Caco-2 (cell line): ENCODE data around the gene SLIT3. TPM values are rescaled to one million over a fixed set of nuclear protein-coding genes. Genes with fewer than 3 reads are reported as not detected.

Experiments used
- BruUV-seq: library from RNA; stranded (reverse); fragments of 400-500 nt; replicated peaks from 2 replicates; lab custom pipeline; 2021; lab: Mats Ljungman, UMichigan
- CTCF ChIA-PET: fragments of 300-600 bp; sonication (Branson Sonifier 250); formaldehyde crosslinking; loops from one replicate; lab custom pipeline; 2022; ENCODE audit warnings: antibody characterized with exemption; lab: Charles Lee
- POLR2A ChIA-PET: fragments of 300-600 bp; sonication (Branson Sonifier 250); formaldehyde crosslinking; loops from one replicate; lab custom pipeline; 2022; ENCODE audit warnings: antibody characterized with exemption; lab: Charles Lee
- DNase-seq, 2 experiments: peaks; one replicate each; pipeline versions ENCODE4 v3.0.0 to v3.0.0-alpha.2; 2020 to 2022
- H3K27me3 ChIP-seq: replicated peaks from 2 replicates; pipeline ENCODE4 v1.6.0; 2011; ENCODE audit warnings: low read length; ENCODE audit not compliant: control insufficient read depth, insufficient read depth
- H3K36me3 ChIP-seq: 2 replicates; pipeline ENCODE4 v1.5.1; 2011; ENCODE audit warnings: low read length; ENCODE audit not compliant: control insufficient read depth, insufficient read depth
- H3K4me1 ChIP-seq: fragments of 250-450 bp; sonication (Bioruptor Pico); 2 replicates; pipeline ENCODE4 v1.5.1; 2020; ENCODE audit warnings: mild to moderate bottlenecking
- H3K4me3 ChIP-seq: 2 replicates; pipeline ENCODE4 v1.5.1; 2011; ENCODE audit warnings: low read depth, mild to moderate bottlenecking, control low read depth, low read length
- H3K9me3 ChIP-seq: fragments of 250-450 bp; sonication (Bioruptor Pico); 2 replicates; pipeline ENCODE4 v1.5.1; 2020; ENCODE audit warnings: mild to moderate bottlenecking, moderate library complexity
- H3K27ac Mint-ChIP-seq: one replicate; pipeline ENCODE4 v1.8.0; 2022; ENCODE audit warnings: mixed read lengths; ENCODE audit not compliant: unreplicated experiment
- H3K27me3 Mint-ChIP-seq: one replicate; pipeline ENCODE4 v1.8.0; 2022; ENCODE audit warnings: mixed read lengths; ENCODE audit not compliant: insufficient read depth, unreplicated experiment
- H3K36me3 Mint-ChIP-seq: one replicate; pipeline ENCODE4 v1.8.0; 2022; ENCODE audit warnings: mild to moderate bottlenecking, mixed read lengths; ENCODE audit not compliant: insufficient read depth, unreplicated experiment
- H3K4me1 Mint-ChIP-seq: one replicate; pipeline ENCODE4 v1.8.0; 2022; ENCODE audit warnings: low read depth, mixed read lengths; ENCODE audit not compliant: unreplicated experiment
- H3K4me3 Mint-ChIP-seq: one replicate; pipeline ENCODE4 v1.8.0; 2022; ENCODE audit warnings: mild to moderate bottlenecking, moderate library complexity, mixed read lengths; ENCODE audit not compliant: unreplicated experiment
- H3K9me3 Mint-ChIP-seq: one replicate; pipeline ENCODE4 v1.8.0; 2022; ENCODE audit warnings: mixed read lengths; ENCODE audit not compliant: unreplicated experiment
- CTCF ChIP-seq, 2 experiments: fragments of 200-600 bp in 1 of 2; IDR thresholded peaks; 1 replicate in 1 of 2; 2 replicates in 1 of 2; pipeline versions ENCODE4 v1.5.1 to v1.8.0; 2011 to 2022; ENCODE audit warnings: antibody characterized with exemption in 1 of 2, control low read depth in 1 of 2, inconsistent platforms in 1 of 2, low read depth in 1 of 2, low read length in 1 of 2, mild to moderate bottlenecking in 1 of 2, moderate library complexity in 1 of 2; ENCODE audit not compliant: insufficient read depth in 1 of 2, severe bottlenecking in 1 of 2, unreplicated experiment in 1 of 2
- intact Hi-C: fragments of 100-400 bp; cut with micrococcal nuclease; formaldehyde crosslinking; loops from one replicate; pipeline ENCODE4 v1.10.0; 2022; ENCODE audit not compliant: unreplicated experiment
- total RNA-seq: library from RNA; stranded (reverse); gene quantifications from 2 replicates; pipeline ENCODE4 v1.2.3, GENCODE V29; 2022

The SLIT3 gene
- total RNA-seq, 1 experiment from 2014 or later = 2.1 TPM

- H3K4me1 Mint-ChIP-seq = no peaks in the 10 kb centered on the region
- POLR2A ChIA-PET = no interaction called here
- H3K27ac Mint-ChIP-seq = no peak overlapping the region
- no peaks in the 10 kb centered on the region for H3K36me3 ChIP-seq
- H3K9me3 Mint-ChIP-seq = no peaks in the 10 kb centered on the region
- no peak overlapping the region for H3K4me3 ChIP-seq
- CTCF ChIA-PET = no interaction called here
- TF ChIP-seq CTCF (IDR thresholded peaks at IDR 0.05; ENCODE audit: insufficient read depth in 1 of 2, low read depth in 1 of 2, low read length in 1 of 2, severe bottlenecking in 1 of 2, unreplicated experiment in 1 of 2) = no peak
- H3K9me3 ChIP-seq = no peaks in the 10 kb centered on the region
- H3K4me3 Mint-ChIP-seq = no peak overlapping the region
- intact Hi-C loops = no loop called here
- no peaks in the 10 kb centered on the region for H3K4me1 ChIP-seq
- H3K27me3 ChIP-seq = peaks cover 1% of the 10 kb centered on the region
- DNase-seq = no peak
- no TSS peak for BruUV-seq
- H3K36me3 Mint-ChIP-seq = no peaks in the 10 kb centered on the region
- peaks cover 5% of the 10 kb centered on the region for H3K27me3 Mint-ChIP-seq
These were observed 415.4 kb downstream of the SLIT3 start for GRCh38 chr5:168885324-168886120.

GRCh38 chr5:168883991-168884390 is 416.9 kb downstream of the SLIT3 start:
- ChIA-PET POLR2A (no interaction called here), CTCF (no interaction called here)
- H3K36me3 Mint-ChIP-seq = no peaks in the 10 kb centered on the region
- DNase-seq = no peak
- TF ChIP-seq CTCF (IDR thresholded peaks at IDR 0.05; ENCODE audit: insufficient read depth in 1 of 2, low read depth in 1 of 2, low read length in 1 of 2, severe bottlenecking in 1 of 2, unreplicated experiment in 1 of 2) = no peak
- H3K4me3 Mint-ChIP-seq = no peak overlapping the region
- Histone ChIP-seq H3K36me3 (no peaks in the 10 kb centered on the region), H3K4me3 (no peak overlapping the region), H3K4me1 (no peaks in the 10 kb centered on the region), H3K27me3 (peaks cover 1% of the 10 kb centered on the region), H3K9me3 (no peaks in the 10 kb centered on the region)
- BruUV-seq = no TSS peak
- H3K9me3 Mint-ChIP-seq = no peaks in the 10 kb centered on the region
- H3K27ac Mint-ChIP-seq = no peak overlapping the region
- no peaks in the 10 kb centered on the region for H3K4me1 Mint-ChIP-seq
- intact Hi-C loops = no loop called here
- H3K27me3 Mint-ChIP-seq = peaks cover 4% of the 10 kb centered on the region

- no peak for TF ChIP-seq CTCF (IDR thresholded peaks at IDR 0.05; ENCODE audit: insufficient read depth in 1 of 2, low read depth in 1 of 2, low read length in 1 of 2, severe bottlenecking in 1 of 2, unreplicated experiment in 1 of 2)
- no peaks in the 10 kb centered on the region for H3K4me1 ChIP-seq
- no peaks in the 10 kb centered on the region for H3K9me3 ChIP-seq
- Mint-ChIP-seq H3K4me1 (no peaks in the 10 kb centered on the region), H3K4me3 (no peak overlapping the region), H3K27ac (no peak overlapping the region), H3K27me3 (peaks cover 2% of the 10 kb centered on the region), H3K36me3 (no peaks in the 10 kb centered on the region), H3K9me3 (no peaks in the 10 kb centered on the region)
- ChIA-PET POLR2A (no interaction called here), CTCF (no interaction called here)
- H3K4me3 ChIP-seq = no peak overlapping the region
- no peaks in the 10 kb centered on the region for H3K36me3 ChIP-seq
- intact Hi-C loops = no loop called here
- no TSS peak for BruUV-seq
- DNase-seq = no peak
- H3K27me3 ChIP-seq = peaks cover 1% of the 10 kb centered on the region
These were observed 417.6 kb downstream of the SLIT3 start for GRCh38 chr5:168883281-168883741.
